ENCODE results near the gene CHN2.

- TF ChIP-seq RAD21 (IDR thresholded peaks at IDR 0.05; ENCODE audit: low read depth) (no peak), YY1 (IDR thresholded peaks at IDR 0.05; ENCODE audit: extremely low read depth, insufficient replicate concordance, low read depth, low read length) (no peak), FOSL1 (IDR thresholded peaks at IDR 0.05; ENCODE audit: low read depth) (no peak), CTCF (IDR thresholded peaks at IDR 0.05 in 2 of 3, conservative IDR thresholded peaks at IDR 0.05 in 1 of 3; ENCODE audit: borderline replicate concordance in 1 of 3, insufficient read depth in 1 of 3, low read depth in 2 of 3, low read length in 2 of 3) (no peak), POLR2A (IDR thresholded peaks at IDR 0.05; ENCODE audit: borderline replicate concordance, extremely low read depth, insufficient read depth, insufficient read length) (no peak), EZH2 (IDR thresholded peaks at IDR 0.05) (no peak), POLR2AphosphoS5 (IDR thresholded peaks at IDR 0.05; ENCODE audit: low read depth, low read length) (no peak), ZBTB33 (IDR thresholded peaks at IDR 0.05; ENCODE audit: extremely low read depth, insufficient replicate concordance, low read length) (no peak), MAX (IDR thresholded peaks at IDR 0.05) (no peak), REST (IDR thresholded peaks at IDR 0.05; ENCODE audit: low read depth) (no peak), ZNF274 (IDR thresholded peaks at IDR 0.05; ENCODE audit: low read depth, low read length) (no peak), EZH2phosphoT487 (IDR thresholded peaks at IDR 0.05; ENCODE audit: borderline replicate concordance) (no peak), SP1 (IDR thresholded peaks at IDR 0.05; ENCODE audit: low read depth) (no peak)
Measured at GRCh38 chr7:29340696-29341095, 146.1 kb downstream of the CHN2 start.

Measured in HCT116 (cell line).